GM12873 (cell line): Measurements from ENCODE around the gene ZNF44.

ENCODE experiments used
- TF ChIP-seq, protein P1 (sequence below): IDR thresholded peaks from 2 replicates; pipeline ENCODE4 v1.5.1; 2012; ENCODE audit warnings: low read depth, mild to moderate bottlenecking, moderate library complexity, low read length, control low read depth; ENCODE audit not compliant: insufficient read depth; ENCODE audit errors: missing control alignments

The ZNF44 gene

DNA sequence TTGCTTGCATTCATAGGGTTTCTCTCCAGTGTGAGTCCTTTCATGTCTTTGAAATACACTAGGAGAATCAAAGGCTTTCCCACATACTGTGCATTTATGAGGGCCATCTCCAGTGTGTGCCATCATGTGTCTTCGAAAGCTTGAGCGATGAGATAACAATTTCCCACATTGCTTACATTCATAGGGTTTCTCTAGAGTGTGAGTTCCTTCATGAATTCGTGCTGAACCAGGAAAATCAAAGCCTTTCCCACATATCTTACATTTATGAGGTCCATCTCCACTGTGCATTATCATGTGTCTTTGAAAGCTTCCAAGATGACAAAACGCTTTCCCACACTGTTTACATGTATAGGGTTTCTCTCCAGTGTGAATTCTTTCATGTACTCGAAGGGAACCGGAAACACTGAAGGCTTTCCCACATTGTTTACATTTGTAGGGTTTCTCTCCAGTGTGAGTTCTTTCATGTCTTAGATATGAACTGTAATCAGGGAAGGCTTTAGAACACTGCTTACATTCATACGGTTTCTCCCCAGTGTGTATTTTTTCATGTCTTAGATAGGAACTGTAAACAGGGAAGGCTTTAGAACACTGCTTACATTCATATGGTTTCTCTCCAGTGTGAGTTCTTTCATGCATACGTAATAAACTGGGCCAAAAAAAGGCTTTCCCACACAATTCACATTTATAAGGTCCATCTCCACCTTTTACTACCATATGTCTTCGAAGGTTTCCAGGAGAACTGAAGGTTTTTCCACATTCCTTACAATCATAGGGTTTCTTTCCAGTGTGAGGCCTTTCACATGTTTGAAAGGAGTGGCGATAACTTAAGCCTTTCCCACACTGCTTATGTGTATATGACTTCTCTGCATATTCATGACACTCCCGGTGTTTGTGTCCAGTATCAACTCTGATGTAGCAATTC is 21.4 kb downstream of the ZNF44 start:
- TF ChIP-seq, protein P1, sequence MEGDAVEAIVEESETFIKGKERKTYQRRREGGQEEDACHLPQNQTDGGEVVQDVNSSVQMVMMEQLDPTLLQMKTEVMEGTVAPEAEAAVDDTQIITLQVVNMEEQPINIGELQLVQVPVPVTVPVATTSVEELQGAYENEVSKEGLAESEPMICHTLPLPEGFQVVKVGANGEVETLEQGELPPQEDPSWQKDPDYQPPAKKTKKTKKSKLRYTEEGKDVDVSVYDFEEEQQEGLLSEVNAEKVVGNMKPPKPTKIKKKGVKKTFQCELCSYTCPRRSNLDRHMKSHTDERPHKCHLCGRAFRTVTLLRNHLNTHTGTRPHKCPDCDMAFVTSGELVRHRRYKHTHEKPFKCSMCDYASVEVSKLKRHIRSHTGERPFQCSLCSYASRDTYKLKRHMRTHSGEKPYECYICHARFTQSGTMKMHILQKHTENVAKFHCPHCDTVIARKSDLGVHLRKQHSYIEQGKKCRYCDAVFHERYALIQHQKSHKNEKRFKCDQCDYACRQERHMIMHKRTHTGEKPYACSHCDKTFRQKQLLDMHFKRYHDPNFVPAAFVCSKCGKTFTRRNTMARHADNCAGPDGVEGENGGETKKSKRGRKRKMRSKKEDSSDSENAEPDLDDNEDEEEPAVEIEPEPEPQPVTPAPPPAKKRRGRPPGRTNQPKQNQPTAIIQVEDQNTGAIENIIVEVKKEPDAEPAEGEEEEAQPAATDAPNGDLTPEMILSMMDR = no peak

DNA sequence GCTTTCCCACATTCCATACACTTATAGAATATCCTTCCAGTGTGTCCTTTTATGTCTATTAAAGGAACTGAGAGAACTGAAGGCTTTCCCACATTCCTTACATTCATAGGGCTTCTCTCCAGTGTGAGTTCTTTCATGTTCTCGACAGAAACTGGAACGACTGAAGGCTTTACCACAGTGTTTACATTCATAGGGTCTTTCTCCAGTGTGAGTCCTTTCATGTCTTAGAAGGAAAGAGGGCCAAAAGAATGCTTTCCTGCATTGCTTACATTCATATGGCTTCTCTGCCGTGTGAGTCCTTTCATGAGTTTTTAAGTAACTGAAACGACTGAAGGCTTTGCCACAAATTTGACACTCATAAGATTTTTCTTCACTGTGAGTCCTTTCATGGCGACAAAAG is 22.3 kb downstream of the ZNF44 start:
- TF ChIP-seq, protein P1 = no peak

DNA sequence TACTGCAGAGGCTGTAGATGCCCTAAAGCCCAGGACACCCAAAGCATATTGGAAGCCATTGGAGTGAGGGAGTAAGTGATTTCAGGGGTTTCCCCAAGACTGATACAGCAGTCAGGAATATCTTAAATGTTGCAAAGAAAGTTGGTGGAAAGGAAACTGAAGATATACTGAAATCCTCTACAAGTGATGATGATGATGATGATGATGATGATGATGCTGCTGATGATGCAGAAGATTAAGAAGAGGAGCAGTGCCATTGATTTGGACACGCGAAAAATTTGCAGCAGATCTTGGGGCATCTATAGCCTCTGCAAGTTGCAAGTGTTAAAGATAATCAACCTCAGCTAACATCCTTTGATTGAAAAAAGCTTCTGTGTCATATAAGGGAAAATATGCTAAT is 23.8 kb downstream of the ZNF44 start:
- TF ChIP-seq, protein P1 = no peak

DNA sequence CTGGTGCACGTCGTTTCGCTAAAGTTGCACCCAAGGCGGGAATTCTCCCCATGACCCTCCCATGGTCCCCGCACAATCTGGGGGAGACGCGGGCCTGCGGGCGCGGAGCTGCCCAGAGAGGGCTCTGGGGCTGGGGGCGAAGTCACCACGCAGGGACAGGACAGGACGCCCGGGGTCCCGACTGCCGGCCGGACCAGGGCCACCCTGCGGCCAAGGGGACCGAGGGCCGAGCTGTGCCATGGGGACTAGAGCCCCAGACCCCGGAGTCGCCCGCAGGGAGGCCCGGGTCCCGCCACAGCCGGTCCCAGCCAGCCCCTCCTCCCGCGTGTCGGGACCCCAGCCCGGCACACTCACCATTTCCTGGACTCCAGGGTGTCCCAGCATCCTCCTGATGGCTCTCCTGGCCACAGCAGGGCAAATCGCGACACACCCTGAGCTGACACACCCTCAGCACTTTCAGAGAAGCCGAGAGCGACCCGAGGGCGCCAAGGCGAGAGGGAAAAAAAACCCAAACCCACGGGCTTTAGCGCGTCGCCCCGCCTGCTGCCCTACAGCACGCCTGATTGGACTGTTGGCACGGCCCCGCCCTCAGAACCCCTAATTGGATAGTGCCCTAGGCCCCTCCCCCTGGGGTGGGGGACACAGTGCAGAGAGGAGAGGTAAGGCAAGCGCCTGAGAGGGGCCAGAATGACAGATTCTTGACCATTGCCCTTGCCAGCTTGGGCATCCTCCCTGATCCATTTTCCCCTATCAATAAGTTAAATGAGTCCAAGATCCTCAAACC is 28.6 kb downstream of the ZNF44 start:
- TF ChIP-seq, protein P1 = no peak

DNA sequence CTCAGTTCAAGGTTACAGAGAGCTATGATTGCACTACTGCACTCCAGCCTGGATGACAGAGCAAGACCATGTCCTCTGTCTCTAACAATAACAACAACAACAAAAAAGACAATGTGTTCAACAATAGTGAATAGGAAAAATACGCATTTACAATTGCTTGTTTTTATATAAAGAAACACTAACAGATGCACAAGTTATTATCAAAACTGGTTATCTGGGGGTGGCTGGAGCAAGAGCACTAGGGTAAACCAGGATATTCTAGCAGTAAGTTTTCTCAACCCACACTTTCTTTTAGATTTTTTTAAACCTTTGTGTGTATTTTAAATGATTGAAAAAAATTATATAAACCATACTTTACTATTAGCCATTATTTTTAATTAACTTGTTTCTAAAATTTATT is 33.1 kb downstream of the ZNF44 start:
- TF ChIP-seq, protein P1 = no peak

DNA sequence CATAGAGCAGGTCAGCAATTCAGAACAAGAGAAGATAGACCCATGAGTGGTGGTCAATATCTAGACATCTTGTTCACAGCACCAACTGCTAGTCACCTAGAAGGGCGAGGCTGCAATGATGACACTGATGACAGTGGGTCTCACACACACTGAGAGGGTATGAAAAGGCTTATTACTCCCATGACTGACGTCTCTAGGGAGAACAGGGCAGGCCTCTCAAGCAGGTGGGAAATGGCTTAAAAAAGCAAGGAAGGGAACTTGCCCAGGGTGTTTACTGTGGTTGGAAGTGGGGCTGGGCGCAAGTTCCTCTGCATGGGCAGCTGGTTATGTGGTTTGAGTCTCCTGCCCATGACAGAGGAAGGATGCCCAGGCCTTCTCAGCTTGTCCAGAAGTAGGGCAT is 33.8 kb downstream of the ZNF44 start:
- TF ChIP-seq, protein P1 = no peak

DNA sequence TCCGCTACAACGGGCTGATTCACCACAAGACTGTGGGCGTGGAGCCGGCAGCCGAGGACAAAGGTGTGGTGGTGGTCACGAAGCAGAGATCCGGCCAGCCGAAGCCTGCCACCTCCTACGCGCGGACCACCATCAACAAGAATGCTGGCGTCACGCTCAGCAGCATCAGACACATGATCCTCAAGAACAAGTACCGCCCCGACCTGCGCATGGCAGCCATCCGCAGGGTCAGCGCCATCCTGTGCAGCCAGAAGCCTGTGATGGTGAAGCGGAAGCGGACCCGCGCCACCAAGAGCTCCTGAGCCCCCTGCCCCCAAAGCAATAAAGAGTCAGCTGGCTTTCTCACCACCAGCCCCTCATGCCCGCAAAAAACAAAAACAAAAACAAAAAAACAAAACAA is 34.4 kb downstream of the ZNF44 start:
- TF ChIP-seq, protein P1 = no peak
